Hepatocyte (in vitro differentiated cells): ENCODE data around the gene GRM4. TPM values are rescaled to one million over a fixed set of nuclear protein-coding genes. Genes with fewer than 3 reads are reported as not detected.
"Not testable (repeated sequence)": the region's sequence is repeated elsewhere in the genome, so short reads cannot be mapped to it uniquely, and the experiment has no call there.

Experiments used
- DNase-seq: peaks from one replicate; pipeline ENCODE4 v3.0.0-alpha.2; 2016; ENCODE audit warnings: low spot score
- H2AFZ ChIP-seq: fragments of 200-600 bp; sonication (generic); 2 replicates; pipeline ENCODE4 v1.6.0; 2016; ENCODE audit warnings: antibody characterized with exemption, mild to moderate bottlenecking
- H3K27ac ChIP-seq: fragments of 200-600 bp; sonication (generic); 2 replicates; pipeline ENCODE4 v1.5.1; 2016; ENCODE audit warnings: mild to moderate bottlenecking
- H3K27me3 ChIP-seq: fragments of 200-600 bp; sonication (generic); 2 replicates; pipeline ENCODE4 v1.6.1; 2016
- H3K36me3 ChIP-seq: fragments of 200-600 bp; sonication (generic); replicated peaks from 2 replicates; pipeline ENCODE4 v1.5.1; 2016; ENCODE audit warnings: low read depth; ENCODE audit not compliant: insufficient read depth
- H3K4me1 ChIP-seq: fragments of 200-600 bp; sonication (generic); 2 replicates; pipeline ENCODE4 v1.5.1; 2016; ENCODE audit warnings: mild to moderate bottlenecking, moderate library complexity; ENCODE audit not compliant: insufficient read depth
- H3K4me2 ChIP-seq: fragments of 200-600 bp; sonication (generic); 2 replicates; pipeline ENCODE4 v1.6.0; 2016
- H3K4me3 ChIP-seq: fragments of 200-600 bp; sonication (generic); 2 replicates; pipeline ENCODE4 v1.5.1; 2016; ENCODE audit warnings: mild to moderate bottlenecking
- H3K79me2 ChIP-seq: fragments of 200-600 bp; sonication (generic); 2 replicates; pipeline ENCODE4 v1.6.0; 2017; ENCODE audit warnings: mild to moderate bottlenecking
- H3K9me2 ChIP-seq: fragments of 200-600 bp; sonication (generic); replicated peaks from 2 replicates; pipeline ENCODE4 v1.6.0; 2017; ENCODE audit warnings: mild to moderate bottlenecking; ENCODE audit not compliant: insufficient read depth
- H3K9me3 ChIP-seq: fragments of 200-600 bp; sonication (generic); 2 replicates; pipeline ENCODE4 v1.5.1; 2016; ENCODE audit warnings: low read depth, mild to moderate bottlenecking
- H4K20me1 ChIP-seq: fragments of 200-600 bp; sonication (generic); 2 replicates; pipeline ENCODE4 v1.6.0; 2016; ENCODE audit warnings: mild to moderate bottlenecking; ENCODE audit not compliant: insufficient read depth, poor library complexity, severe bottlenecking
- EZH2 ChIP-seq: fragments of 200-600 bp; sonication (generic); IDR thresholded peaks from 2 replicates; pipeline ENCODE4 v1.6.1; 2016; ENCODE audit warnings: antibody characterized with exemption, mild to moderate bottlenecking, borderline replicate concordance
- EZH2phosphoT487 ChIP-seq: fragments of 200-600 bp; sonication (generic); IDR thresholded peaks from one replicate; pipeline ENCODE4 v1.6.1; 2018; ENCODE audit warnings: antibody characterized with exemption, mild to moderate bottlenecking, low read depth, moderate library complexity; ENCODE audit not compliant: unreplicated experiment, severe bottlenecking
- WGBS: methylation state at CpG from one replicate; pipeline ENCODE4 v1.1.6; 2016; ENCODE audit warnings: low lambda C conversion rate; ENCODE audit errors: missing lambda C conversion rate; 5-methylcytosine and 5-hydroxymethylcytosine counted together
- polyA plus RNA-seq: library from polyadenylated mRNA; unstranded; fragments of >200 nt; fragmentation: Nextera tagmentation; extraction: Ambion mirVana; gene quantifications from 2 replicates; pipeline ENCODE4 v1.2.1, GENCODE V29; 2016
- total RNA-seq: library from RNA; depleted of rRNA; stranded (reverse); fragments of >200 nt; gene quantifications from 2 replicates; pipeline ENCODE4 v1.2.3, GENCODE V29; 2014
- TF ChIP-seq, protein P1 (sequence below): fragments of 200-600 bp; sonication (generic); IDR thresholded peaks from 2 replicates; pipeline ENCODE4 v1.5.1; 2016; ENCODE audit warnings: antibody characterized with exemption, mild to moderate bottlenecking; ENCODE audit not compliant: poor library complexity

The GRM4 gene
- total and polyA plus RNA-seq, 2 experiments from 2014 or later: 0.03 TPM; not detected in 1

DNA sequence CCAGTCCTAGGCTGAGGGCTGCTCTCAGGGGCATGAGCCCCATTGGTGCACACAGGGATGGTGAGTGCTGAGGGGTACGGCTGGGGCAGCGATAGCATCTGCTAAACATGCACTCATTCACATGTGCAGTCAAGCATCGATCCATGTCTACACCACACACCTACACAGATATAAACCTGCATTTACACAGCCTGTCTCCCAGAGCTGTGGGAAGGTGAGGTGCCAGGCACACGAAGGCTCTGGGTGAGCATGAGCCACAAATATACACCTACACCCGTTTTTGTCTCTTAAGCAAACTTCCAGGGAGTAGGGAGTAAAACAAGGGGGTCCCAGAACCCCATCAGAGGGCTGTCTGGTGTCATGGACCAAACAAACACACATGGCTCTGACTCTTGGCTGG lies 99.3 kb downstream of the GRM4 start:
- DNase-seq: no peak
- H3K4me3 ChIP-seq: no peak overlapping the region
- WGBS: 81% methylated on average over 5 of the region's 5 CpGs
- no peaks in the 10 kb centered on the region for H3K9me3 ChIP-seq
- no peaks in the 10 kb centered on the region for H4K20me1 ChIP-seq
- H2AFZ ChIP-seq: no peak overlapping the region
- no peak overlapping the region for H3K4me2 ChIP-seq
- H3K9me2 ChIP-seq: no peaks in the 10 kb centered on the region
- H3K4me1 ChIP-seq: no peaks in the 10 kb centered on the region
- peaks cover 8% of the 10 kb centered on the region for H3K27me3 ChIP-seq
- TF ChIP-seq, protein P1, sequence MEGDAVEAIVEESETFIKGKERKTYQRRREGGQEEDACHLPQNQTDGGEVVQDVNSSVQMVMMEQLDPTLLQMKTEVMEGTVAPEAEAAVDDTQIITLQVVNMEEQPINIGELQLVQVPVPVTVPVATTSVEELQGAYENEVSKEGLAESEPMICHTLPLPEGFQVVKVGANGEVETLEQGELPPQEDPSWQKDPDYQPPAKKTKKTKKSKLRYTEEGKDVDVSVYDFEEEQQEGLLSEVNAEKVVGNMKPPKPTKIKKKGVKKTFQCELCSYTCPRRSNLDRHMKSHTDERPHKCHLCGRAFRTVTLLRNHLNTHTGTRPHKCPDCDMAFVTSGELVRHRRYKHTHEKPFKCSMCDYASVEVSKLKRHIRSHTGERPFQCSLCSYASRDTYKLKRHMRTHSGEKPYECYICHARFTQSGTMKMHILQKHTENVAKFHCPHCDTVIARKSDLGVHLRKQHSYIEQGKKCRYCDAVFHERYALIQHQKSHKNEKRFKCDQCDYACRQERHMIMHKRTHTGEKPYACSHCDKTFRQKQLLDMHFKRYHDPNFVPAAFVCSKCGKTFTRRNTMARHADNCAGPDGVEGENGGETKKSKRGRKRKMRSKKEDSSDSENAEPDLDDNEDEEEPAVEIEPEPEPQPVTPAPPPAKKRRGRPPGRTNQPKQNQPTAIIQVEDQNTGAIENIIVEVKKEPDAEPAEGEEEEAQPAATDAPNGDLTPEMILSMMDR: no peak
- TF ChIP-seq EZH2phosphoT487 (no peak), EZH2 (no peak)
- H3K79me2 ChIP-seq: no peaks in the 10 kb centered on the region
- no peaks in the 10 kb centered on the region for H3K36me3 ChIP-seq
- no peak overlapping the region for H3K27ac ChIP-seq

DNA sequence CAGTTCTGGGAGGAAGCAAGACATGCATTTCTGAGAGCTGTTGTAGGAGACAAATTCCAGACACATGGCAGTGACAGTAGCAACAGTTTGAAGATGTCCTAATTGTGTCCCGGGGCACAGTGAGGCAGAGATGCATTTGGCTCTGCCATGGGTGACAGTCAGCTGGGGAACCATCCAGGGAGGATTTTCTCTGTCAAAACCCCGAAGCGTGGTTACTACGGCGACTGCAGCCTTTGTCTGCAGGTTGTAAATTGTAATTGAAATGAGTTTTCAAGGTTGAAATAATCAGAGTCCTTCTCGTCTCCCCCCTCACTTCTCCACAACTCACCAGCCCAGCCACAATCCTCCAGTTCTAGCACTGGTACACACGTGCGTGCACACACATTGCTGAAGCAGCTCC lies 100.1 kb downstream of the GRM4 start:
- TF ChIP-seq EZH2 (no peak), EZH2phosphoT487 (no peak)
- TF ChIP-seq, protein P1: no peak
- 47% methylated on average over 8 of the region's 8 CpGs for WGBS
- H3K9me3 ChIP-seq: no peaks in the 10 kb centered on the region
- no peak for DNase-seq
- H3K9me2 ChIP-seq: no peaks in the 10 kb centered on the region
- no peak overlapping the region for H3K27ac ChIP-seq
- H3K27me3 ChIP-seq: peaks cover 8% of the 10 kb centered on the region
- no peaks in the 10 kb centered on the region for H3K36me3 ChIP-seq
- H3K4me3 ChIP-seq: no peak overlapping the region
- no peaks in the 10 kb centered on the region for H3K4me1 ChIP-seq
- H2AFZ ChIP-seq: no peak overlapping the region
- no peak overlapping the region for H3K4me2 ChIP-seq
- H4K20me1 ChIP-seq: no peaks in the 10 kb centered on the region
- no peaks in the 10 kb centered on the region for H3K79me2 ChIP-seq

DNA sequence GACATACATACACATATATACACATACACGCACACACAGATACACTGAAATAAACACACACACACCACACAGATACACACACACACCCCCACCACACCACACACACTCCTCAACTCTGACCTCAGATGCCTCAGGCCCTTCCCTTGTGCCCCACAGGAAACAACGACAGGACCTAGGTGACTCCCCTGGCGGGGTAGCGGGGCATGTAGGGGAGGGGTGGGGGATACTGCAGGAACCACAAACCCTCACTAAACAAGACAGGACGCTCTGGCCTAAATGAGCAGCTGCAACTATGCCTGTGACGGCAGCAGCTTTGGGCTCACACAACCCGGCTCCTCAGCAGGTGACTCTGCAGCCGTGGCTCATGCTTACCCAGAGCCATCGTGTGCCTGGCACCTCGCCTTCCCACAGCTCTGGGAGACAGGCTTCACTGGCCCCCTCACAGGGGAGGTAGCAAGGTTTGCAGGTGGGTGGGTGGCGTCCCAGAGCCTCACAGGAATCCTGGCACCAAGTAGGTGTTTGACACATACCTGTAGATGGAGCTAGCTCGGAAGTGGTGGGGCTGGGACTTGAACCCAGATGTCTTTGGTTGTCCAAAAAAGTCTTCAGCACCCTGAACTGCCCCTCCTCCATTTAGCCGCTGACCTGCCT lies 100.8 kb downstream of the GRM4 start:
- H3K36me3 ChIP-seq: no peaks in the 10 kb centered on the region
- H3K4me3 ChIP-seq: no peak overlapping the region
- H3K27ac ChIP-seq: no peak overlapping the region
- peaks cover 8% of the 10 kb centered on the region for H3K27me3 ChIP-seq
- H3K4me1 ChIP-seq: no peaks in the 10 kb centered on the region
- no peak overlapping the region for H2AFZ ChIP-seq
- no peaks in the 10 kb centered on the region for H4K20me1 ChIP-seq
- H3K9me2 ChIP-seq: no peaks in the 10 kb centered on the region
- H3K4me2 ChIP-seq: no peak overlapping the region
- no peaks in the 10 kb centered on the region for H3K9me3 ChIP-seq
- no peaks in the 10 kb centered on the region for H3K79me2 ChIP-seq
- DNase-seq: no peak
- TF ChIP-seq EZH2phosphoT487: no peak
- TF ChIP-seq, protein P1: no peak
- TF ChIP-seq EZH2: no peak
- 76% methylated on average over 12 of the region's 13 CpGs for WGBS

DNA sequence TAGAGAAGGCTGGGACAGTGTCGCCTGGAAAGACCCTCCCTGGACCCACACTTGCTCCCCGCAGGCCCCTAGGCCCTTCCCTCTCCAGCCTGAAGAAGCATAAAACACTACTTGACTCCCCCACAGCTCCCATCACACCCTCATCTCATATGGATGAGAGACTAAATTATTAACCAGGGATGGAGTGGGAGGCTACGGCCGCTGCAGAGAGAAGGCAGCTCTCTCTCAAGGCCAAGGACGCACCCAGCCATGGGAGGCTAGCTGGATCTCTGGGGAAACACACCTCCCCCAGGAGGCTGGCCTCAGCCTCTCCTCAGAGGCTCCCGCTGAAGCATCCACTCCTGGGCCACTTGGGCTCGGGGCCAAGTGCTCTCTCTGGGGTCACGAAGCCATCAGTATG lies 102.5 kb downstream of the GRM4 start:
- peaks cover 8% of the 10 kb centered on the region for H3K27me3 ChIP-seq
- H2AFZ ChIP-seq: no peak overlapping the region
- no peaks in the 10 kb centered on the region for H3K9me2 ChIP-seq
- no peaks in the 10 kb centered on the region for H4K20me1 ChIP-seq
- H3K4me1 ChIP-seq: no peaks in the 10 kb centered on the region
- H3K4me3 ChIP-seq: no peak overlapping the region
- no peaks in the 10 kb centered on the region for H3K79me2 ChIP-seq
- no peak overlapping the region for H3K27ac ChIP-seq
- no peak overlapping the region for H3K4me2 ChIP-seq
- WGBS: 92% methylated on average over 8 of the region's 8 CpGs
- no peaks in the 10 kb centered on the region for H3K9me3 ChIP-seq
- no peaks in the 10 kb centered on the region for H3K36me3 ChIP-seq
- no peak for DNase-seq
- TF ChIP-seq, protein P1: no peak
- TF ChIP-seq EZH2phosphoT487 (no peak), EZH2 (no peak)

DNA sequence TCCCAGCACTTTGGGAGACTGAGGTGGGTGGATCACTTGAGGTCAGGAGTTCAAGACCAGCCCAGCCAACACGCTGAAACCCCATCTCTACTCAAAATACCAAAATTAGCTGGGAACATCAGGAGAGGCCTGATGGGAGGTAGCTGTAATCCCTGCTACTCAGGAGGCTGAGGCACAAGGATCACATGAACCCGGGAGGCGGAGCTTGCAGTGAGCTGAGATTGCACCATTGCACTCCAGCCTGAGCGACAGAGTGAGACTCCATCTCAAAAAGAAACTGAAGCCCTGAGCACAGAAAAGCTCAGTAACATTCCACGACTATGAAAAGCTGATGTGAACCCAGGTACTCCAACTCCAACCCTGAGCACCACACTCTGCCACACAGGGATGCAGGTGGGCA lies 103.9 kb downstream of the GRM4 start:
- H4K20me1 ChIP-seq, H3K79me2 ChIP-seq, H3K27me3 ChIP-seq, H3K4me3 ChIP-seq, H3K9me3 ChIP-seq, H3K27ac ChIP-seq, H3K9me2 ChIP-seq, DNase-seq, H3K4me1 ChIP-seq, H3K4me2 ChIP-seq, H2AFZ ChIP-seq, H3K36me3 ChIP-seq: not testable (repeated sequence)
- 92% methylated on average over 5 of the region's 5 CpGs for WGBS
